Osteocyte (in vitro differentiated cells): ENCODE results near the gene UFSP2. TPM values are rescaled to one million over a fixed set of nuclear protein-coding genes. Genes with fewer than 3 reads are reported as not detected.

Experiments
- DNase-seq: peaks from one replicate; pipeline ENCODE4 v3.0.0; 2021; ENCODE audit warnings: mixed read lengths; ENCODE audit not compliant: unreplicated experiment; ENCODE audit errors: extremely low spot score
- H3K27ac Mint-ChIP-seq: one replicate; pipeline ENCODE4 v1.8.0; 2021; ENCODE audit warnings: mild to moderate bottlenecking, mixed read lengths; ENCODE audit not compliant: unreplicated experiment
- H3K27me3 Mint-ChIP-seq: one replicate; pipeline ENCODE4 v1.8.0; 2021; ENCODE audit warnings: mixed read lengths; ENCODE audit not compliant: unreplicated experiment
- H3K36me3 Mint-ChIP-seq: one replicate; pipeline ENCODE4 v1.8.0; 2021; ENCODE audit warnings: mixed read lengths; ENCODE audit not compliant: unreplicated experiment
- H3K4me1 Mint-ChIP-seq: one replicate; pipeline ENCODE4 v1.8.0; 2021; ENCODE audit warnings: mixed read lengths; ENCODE audit not compliant: unreplicated experiment
- H3K4me3 Mint-ChIP-seq: one replicate; pipeline ENCODE4 v1.8.0; 2021; ENCODE audit warnings: mild to moderate bottlenecking, moderate library complexity, mixed read lengths; ENCODE audit not compliant: unreplicated experiment
- H3K9me3 Mint-ChIP-seq: one replicate; pipeline ENCODE4 v1.8.0; 2021; ENCODE audit warnings: mixed read lengths; ENCODE audit not compliant: unreplicated experiment
- CTCF ChIP-seq: fragments of 200-600 bp; sonication (generic); IDR thresholded peaks from 2 replicates; pipeline ENCODE4 v1.5.0; 2021; ENCODE audit warnings: antibody characterized with exemption, mild to moderate bottlenecking, moderate library complexity
- total RNA-seq: library from RNA; stranded (reverse); gene quantifications from 2 replicates; pipeline ENCODE4 v1.2.1, GENCODE V29; 2021

The UFSP2 gene
- total RNA-seq, 1 donor from 2014 or later: 28.6 TPM

- Mint-ChIP-seq H3K27ac (peak overlapping the region; percentile 97), H3K4me1 (peaks cover 81% of the 10 kb centered on the region), H3K27me3 (no peaks in the 10 kb centered on the region), H3K4me3 (peak overlapping the region; percentile 0), H3K9me3 (no peaks in the 10 kb centered on the region), H3K36me3 (peaks cover 14% of the 10 kb centered on the region)
- TF ChIP-seq CTCF: no peak
- DNase-seq: no peak
Observed at GRCh38 chr4:185359767-185360446, 65.9 kb downstream of the UFSP2 start.

GRCh38 chr4:185358959-185359358 is 66.8 kb downstream of the UFSP2 start:
- no peaks in the 10 kb centered on the region for H3K27me3 Mint-ChIP-seq
- DNase-seq: no peak
- H3K9me3 Mint-ChIP-seq: no peaks in the 10 kb centered on the region
- peaks cover 75% of the 10 kb centered on the region for H3K4me1 Mint-ChIP-seq
- peak overlapping the region; percentile 97 for H3K27ac Mint-ChIP-seq
- H3K4me3 Mint-ChIP-seq: no peak overlapping the region
- peaks cover 16% of the 10 kb centered on the region for H3K36me3 Mint-ChIP-seq
- TF ChIP-seq CTCF: no peak

- H3K27me3 Mint-ChIP-seq: no peaks in the 10 kb centered on the region
- H3K4me3 Mint-ChIP-seq: peak overlapping the region; percentile 34
- H3K36me3 Mint-ChIP-seq: peaks cover 17% of the 10 kb centered on the region
- peak overlapping the region; percentile 97 for H3K27ac Mint-ChIP-seq
- no peak for DNase-seq
- no peaks in the 10 kb centered on the region for H3K9me3 Mint-ChIP-seq
- peaks cover 72% of the 10 kb centered on the region for H3K4me1 Mint-ChIP-seq
- TF ChIP-seq CTCF: no peak
Observed at GRCh38 chr4:185358514-185358913, 67.2 kb downstream of the UFSP2 start.

- no peak for TF ChIP-seq CTCF
- DNase-seq: no peak
- no peaks in the 10 kb centered on the region for H3K27me3 Mint-ChIP-seq
- H3K27ac Mint-ChIP-seq: peak overlapping the region; percentile 97
- no peaks in the 10 kb centered on the region for H3K9me3 Mint-ChIP-seq
- H3K36me3 Mint-ChIP-seq: peaks cover 24% of the 10 kb centered on the region
- H3K4me1 Mint-ChIP-seq: peaks cover 66% of the 10 kb centered on the region
- H3K4me3 Mint-ChIP-seq: peak overlapping the region; percentile 49
Observed at GRCh38 chr4:185357733-185358440, 67.9 kb downstream of the UFSP2 start.

- no peaks in the 10 kb centered on the region for H3K27me3 Mint-ChIP-seq
- peaks cover 60% of the 10 kb centered on the region for H3K4me1 Mint-ChIP-seq
Observed at GRCh38 chr4:185357211-185357610, 68.6 kb downstream of the UFSP2 start.

More at GRCh38 chr4:185357211-185357610, 68.6 kb downstream of the UFSP2 start:
- Mint-ChIP-seq H3K36me3 (peaks cover 30% of the 10 kb centered on the region), H3K9me3 (no peaks in the 10 kb centered on the region), H3K27ac (peak overlapping the region; percentile 97), H3K4me3 (peak overlapping the region; percentile 49)
- TF ChIP-seq CTCF: no peak
- DNase-seq: no peak
